Lower leg skin (tissue), 3 donors: ENCODE measurements around the gene RAB43.

Experiments
- CTCF ChIP-seq, 3 donors: fragments of 450-650 bp; IDR thresholded peaks; one replicate each; pipeline ENCODE4 v1.5.1; 2016; ENCODE audit warnings: antibody characterized with exemption in 3 of 3, mild to moderate bottlenecking in 3 of 3, moderate library complexity in 2 of 3
- POLR2A ChIP-seq, 2 donors: fragments of 450-650 bp; IDR thresholded peaks; one replicate each; pipeline ENCODE4 v1.6.1; 2016 to 2017; ENCODE audit warnings: antibody characterized with exemption in 2 of 2, mild to moderate bottlenecking in 1 of 2, moderate library complexity in 1 of 2

- no peak for TF ChIP-seq CTCF (IDR thresholded peaks at IDR 0.05)
- no peak for TF ChIP-seq POLR2A (IDR thresholded peaks at IDR 0.05)
Observed at GRCh38 chr3:129132097-129132866, 10.7 kb upstream of the RAB43 start.
